ENCODE results near the gene MAGI1.

Gene MAGI1

GRCh38 chr3:65988411-65989180 is 50.1 kb downstream of the MAGI1 start:
- DNase-seq (ENCODE audit: insufficient read length) (no peak), FAIRE-seq (no peak)
- no peak for TF ChIP-seq POLR2A (IDR thresholded peaks at IDR 0.05; ENCODE audit: low read depth, low read length)
- TF ChIP-seq TAF1 (IDR thresholded peaks at IDR 0.05; ENCODE audit: borderline replicate concordance, low read depth, low read length): no peak
- TF ChIP-seq POLR2AphosphoS5 (IDR thresholded peaks at IDR 0.05; ENCODE audit: low read depth, low read length): no peak

GRCh38 chr3:65986285-65986684 is 52.4 kb downstream of the MAGI1 start:
- TF ChIP-seq POLR2AphosphoS5 (IDR thresholded peaks at IDR 0.05; ENCODE audit: low read depth, low read length): no peak
- DNase-seq (ENCODE audit: insufficient read length) (no peak), FAIRE-seq (no peak)

- FAIRE-seq (peak; percentile 27), DNase-seq (ENCODE audit: insufficient read length) (no peak)
- no peak for TF ChIP-seq POLR2A (IDR thresholded peaks at IDR 0.05; ENCODE audit: low read depth, low read length)
- TF ChIP-seq TAF1 (IDR thresholded peaks at IDR 0.05; ENCODE audit: borderline replicate concordance, low read depth, low read length): no peak
- no peak for TF ChIP-seq POLR2AphosphoS5 (IDR thresholded peaks at IDR 0.05; ENCODE audit: low read depth, low read length)
Measured at GRCh38 chr3:65984975-65985374, 53.7 kb downstream of the MAGI1 start.

- FAIRE-seq (no peak), DNase-seq (ENCODE audit: insufficient read length) (no peak)
- TF ChIP-seq POLR2A (IDR thresholded peaks at IDR 0.05; ENCODE audit: low read depth, low read length) (no peak), TAF1 (IDR thresholded peaks at IDR 0.05; ENCODE audit: borderline replicate concordance, low read depth, low read length) (no peak), POLR2AphosphoS5 (IDR thresholded peaks at IDR 0.05; ENCODE audit: low read depth, low read length) (no peak)
Measured at GRCh38 chr3:65983100-65983499, 55.6 kb downstream of the MAGI1 start.

- DNase-seq (ENCODE audit: insufficient read length): no peak
- no peak for FAIRE-seq
Measured at GRCh38 chr3:65979731-65980130, 59.0 kb downstream of the MAGI1 start.

GRCh38 chr3:65979162-65979561 is 59.6 kb downstream of the MAGI1 start:
- FAIRE-seq: no peak
- TF ChIP-seq POLR2A (IDR thresholded peaks at IDR 0.05; ENCODE audit: low read depth, low read length) (no peak), TAF1 (IDR thresholded peaks at IDR 0.05; ENCODE audit: borderline replicate concordance, low read depth, low read length) (no peak), POLR2AphosphoS5 (IDR thresholded peaks at IDR 0.05; ENCODE audit: low read depth, low read length) (no peak)
- DNase-seq (ENCODE audit: insufficient read length): no peak

More at GRCh38 chr3:65979731-65980130, 59.0 kb downstream of the MAGI1 start:
- TF ChIP-seq TAF1 (IDR thresholded peaks at IDR 0.05; ENCODE audit: borderline replicate concordance, low read depth, low read length) (no peak), POLR2AphosphoS5 (IDR thresholded peaks at IDR 0.05; ENCODE audit: low read depth, low read length) (no peak), POLR2A (IDR thresholded peaks at IDR 0.05; ENCODE audit: low read depth, low read length) (no peak)

- TF ChIP-seq POLR2A (IDR thresholded peaks at IDR 0.05; ENCODE audit: low read depth, low read length) (no peak), TAF1 (IDR thresholded peaks at IDR 0.05; ENCODE audit: borderline replicate concordance, low read depth, low read length) (no peak), POLR2AphosphoS5 (IDR thresholded peaks at IDR 0.05; ENCODE audit: low read depth, low read length) (no peak)
- FAIRE-seq (no peak), DNase-seq (ENCODE audit: insufficient read length) (no peak)
Measured at GRCh38 chr3:65978116-65978515, 60.6 kb downstream of the MAGI1 start.

GRCh38 chr3:65975032-65975431 is 63.7 kb downstream of the MAGI1 start:
- FAIRE-seq: no peak
- DNase-seq (ENCODE audit: insufficient read length): no peak

GRCh38 chr3:65974509-65974908 is 64.2 kb downstream of the MAGI1 start:
- TF ChIP-seq POLR2A (IDR thresholded peaks at IDR 0.05; ENCODE audit: low read depth, low read length): no peak
- no peak for TF ChIP-seq POLR2AphosphoS5 (IDR thresholded peaks at IDR 0.05; ENCODE audit: low read depth, low read length)
- no peak for TF ChIP-seq TAF1 (IDR thresholded peaks at IDR 0.05; ENCODE audit: borderline replicate concordance, low read depth, low read length)
- FAIRE-seq (no peak), DNase-seq (ENCODE audit: insufficient read length) (no peak)

More at GRCh38 chr3:65975032-65975431, 63.7 kb downstream of the MAGI1 start:
- no peak for TF ChIP-seq POLR2AphosphoS5 (IDR thresholded peaks at IDR 0.05; ENCODE audit: low read depth, low read length)
- TF ChIP-seq POLR2A (IDR thresholded peaks at IDR 0.05; ENCODE audit: low read depth, low read length): no peak
- TF ChIP-seq TAF1 (IDR thresholded peaks at IDR 0.05; ENCODE audit: borderline replicate concordance, low read depth, low read length): no peak

GRCh38 chr3:65972765-65973164 is 66.0 kb downstream of the MAGI1 start:
- DNase-seq (ENCODE audit: insufficient read length) (no peak), FAIRE-seq (no peak)
- TF ChIP-seq TAF1 (IDR thresholded peaks at IDR 0.05; ENCODE audit: borderline replicate concordance, low read depth, low read length): no peak
- no peak for TF ChIP-seq POLR2A (IDR thresholded peaks at IDR 0.05; ENCODE audit: low read depth, low read length)
- TF ChIP-seq POLR2AphosphoS5 (IDR thresholded peaks at IDR 0.05; ENCODE audit: low read depth, low read length): no peak

- FAIRE-seq (no peak), DNase-seq (ENCODE audit: insufficient read length) (no peak)
- no peak for TF ChIP-seq POLR2A (IDR thresholded peaks at IDR 0.05; ENCODE audit: low read depth, low read length)
- TF ChIP-seq POLR2AphosphoS5 (IDR thresholded peaks at IDR 0.05; ENCODE audit: low read depth, low read length): no peak
- TF ChIP-seq TAF1 (IDR thresholded peaks at IDR 0.05; ENCODE audit: borderline replicate concordance, low read depth, low read length): no peak
Measured at GRCh38 chr3:65971293-65972252, 67.1 kb downstream of the MAGI1 start.

All from GM12892 (cell line).